GM12878 (cell line): ENCODE results near the gene PTGIS. TPM values are rescaled to one million over a fixed set of nuclear protein-coding genes. Genes with fewer than 3 reads are reported as not detected.

ENCODE experiments used
- ATAC-seq: fragments of 200-7000 bp; cut with Tn5 transposase; 3 replicates; pipeline ENCODE4 v1.9.1; 2020; ENCODE audit warnings: mild to moderate bottlenecking, moderate library complexity
- BruUV-seq: library from RNA; stranded (reverse); fragments of 400-500 nt; replicated peaks from 2 replicates; lab custom pipeline; 2021; lab: Mats Ljungman, UMichigan
- CTCF ChIA-PET: fragments of 300-600 bp; sonication (Branson Sonifier 250); formaldehyde crosslinking; extraction: SDS; loops from one replicate; lab custom pipeline; 2021; ENCODE audit warnings: inconsistent platforms; lab: Yijun Ruan, JAX
- POLR2A ChIA-PET: fragments of 350-600 bp; formaldehyde crosslinking; extraction: SDS; loops from one replicate; lab custom pipeline; 2021; ENCODE audit warnings: inconsistent platforms; lab: Charles Lee
- RAD21 ChIA-PET: fragments of 300-600 bp; sonication (Branson Sonifier 250); formaldehyde crosslinking; loops from one replicate; lab custom pipeline; 2023; ENCODE audit warnings: antibody characterized with exemption; ENCODE audit not compliant: unreplicated experiment; lab: Charles Lee
- SMC1A ChIA-PET: fragments of 300-600 bp; sonication (Branson Sonifier 250); formaldehyde crosslinking; loops from one replicate; lab custom pipeline; 2023; ENCODE audit not compliant: unreplicated experiment, uncharacterized antibody; lab: Charles Lee
- DNase-seq: peaks from one replicate; pipeline ENCODE4 v3.0.0-alpha.2; 2011; ENCODE audit warnings: low read depth, low spot score
- FAIRE-seq: peaks from 3 replicates; lab custom pipeline; 2011; peaks lifted over from hg19 to GRCh38; lab: Jason Lieb, UNC
- H2AFZ ChIP-seq: 2 replicates; pipeline ENCODE4 v1.6.0; 2011; ENCODE audit warnings: low read depth, low read length, control low read depth; ENCODE audit not compliant: control insufficient read depth
- H3K27ac ChIP-seq: 2 replicates; pipeline ENCODE4 v1.5.1; 2011; ENCODE audit warnings: control low read depth; ENCODE audit not compliant: control insufficient read depth, insufficient read depth
- H3K27me3 ChIP-seq, 2 experiments: replicated peaks in 1 of 2; 2 replicates each; pipeline versions ENCODE4 v1.6.0 to v1.6.1; 2011; ENCODE audit warnings: low read length in 1 of 2; ENCODE audit not compliant: control insufficient read depth in 2 of 2, insufficient read depth in 2 of 2
- H3K36me3 ChIP-seq, 2 experiments: 2 replicates each; pipeline ENCODE4 v1.5.1; 2011; ENCODE audit warnings: low read length in 1 of 2; ENCODE audit not compliant: control insufficient read depth in 2 of 2, insufficient read depth in 2 of 2
- H3K4me1 ChIP-seq: 2 replicates; pipeline ENCODE4 v1.6.1; 2011; ENCODE audit warnings: mild to moderate bottlenecking, low read length, moderate library complexity, mixed read lengths; ENCODE audit not compliant: control insufficient read depth, insufficient read depth
- H3K4me2 ChIP-seq: 2 replicates; pipeline ENCODE4 v1.6.0; 2011; ENCODE audit warnings: control low read depth; ENCODE audit not compliant: control insufficient read depth, insufficient read depth
- H3K4me3 ChIP-seq: fragments of 200-600 bp; sonication (generic); 2 replicates; pipeline ENCODE4 v1.5.1; 2016
- H3K79me2 ChIP-seq: 2 replicates; pipeline ENCODE4 v1.6.0; 2011; ENCODE audit warnings: low read length; ENCODE audit not compliant: control insufficient read depth, insufficient read depth
- H3K9ac ChIP-seq: 2 replicates; pipeline ENCODE4 v1.8.0; 2011; ENCODE audit warnings: low read length, control low read depth, mixed read lengths; ENCODE audit not compliant: control insufficient read depth, insufficient read depth
- H3K9me3 ChIP-seq: replicated peaks from 3 replicates; pipeline ENCODE4 v1.5.1; 2011; ENCODE audit warnings: mild to moderate bottlenecking, low read length; ENCODE audit not compliant: control insufficient read depth, insufficient read depth
- H4K20me1 ChIP-seq: 2 replicates; pipeline ENCODE4 v1.6.0; 2011; ENCODE audit not compliant: control insufficient read depth, insufficient read depth
- BMI1 ChIP-seq: fragments of 450-650 bp; IDR thresholded peaks from 2 replicates; pipeline ENCODE4 v1.6.1; 2016; ENCODE audit warnings: mild to moderate bottlenecking, moderate library complexity, borderline replicate concordance
- CBX3 ChIP-seq: fragments of 200-600 bp; sonication (generic); IDR thresholded peaks from 2 replicates; pipeline ENCODE4 v1.6.1; 2016; ENCODE audit warnings: low read depth, borderline replicate concordance
- CEBPB ChIP-seq, 2 experiments: fragments of 150-350 bp in 1 of 2; IDR thresholded peaks; 2 replicates each; pipeline ENCODE4 v1.6.1; 2012 to 2014; ENCODE audit warnings: low read depth in 2 of 2, low read length in 2 of 2, borderline replicate concordance in 1 of 2, inconsistent platforms in 1 of 2
- GATAD2B ChIP-seq: fragments of 450-650 bp; conservative IDR thresholded peaks from 2 replicates; pipeline ENCODE4 v1.6.1; 2017; ENCODE audit warnings: low read depth, mild to moderate bottlenecking, moderate library complexity
- HDAC6 ChIP-seq: fragments of 200-600 bp; sonication (generic); IDR thresholded peaks from one replicate; pipeline ENCODE4 v1.8.0; 2017; ENCODE audit warnings: antibody characterized with exemption; ENCODE audit not compliant: unreplicated experiment
- HSF1 ChIP-seq: fragments of 150-350 bp; IDR thresholded peaks from 2 replicates; pipeline ENCODE4 v1.6.1; 2014; ENCODE audit warnings: mild to moderate bottlenecking, low read depth, low read length
- MTA2 ChIP-seq: fragments of 450-650 bp; IDR thresholded peaks from 2 replicates; pipeline ENCODE4 v1.6.1; 2016; ENCODE audit warnings: low read depth, mild to moderate bottlenecking, moderate library complexity
- PML ChIP-seq: IDR thresholded peaks from 2 replicates; pipeline ENCODE4 v1.6.1; 2012; ENCODE audit warnings: low read length, inconsistent platforms
- RFX5 ChIP-seq: IDR thresholded peaks from 2 replicates; pipeline ENCODE4 v1.6.1; 2011; ENCODE audit warnings: low read depth, low read length, improper control_type of control experiment
- STAT1 ChIP-seq: fragments of 450-650 bp; conservative IDR thresholded peaks from 2 replicates; pipeline ENCODE4 v1.6.1; 2014; ENCODE audit warnings: antibody characterized with exemption, mild to moderate bottlenecking
- SUZ12 ChIP-seq: fragments of 200-600 bp; sonication (generic); IDR thresholded peaks from one replicate; pipeline ENCODE4 v1.6.1; 2018; ENCODE audit warnings: antibody characterized with exemption, mild to moderate bottlenecking; ENCODE audit not compliant: unreplicated experiment
- TAF1 ChIP-seq: IDR thresholded peaks from 2 replicates; pipeline ENCODE4 v1.6.1; 2011; ENCODE audit warnings: mild to moderate bottlenecking, low read depth, low read length, borderline replicate concordance
- ZNF384 ChIP-seq: IDR thresholded peaks from 2 replicates; pipeline ENCODE4 v1.6.1; 2012; ENCODE audit warnings: low read depth, mild to moderate bottlenecking, low read length, improper control_type of control experiment, borderline replicate concordance
- ZNF622 ChIP-seq: fragments of 450-650 bp; IDR thresholded peaks from 2 replicates; pipeline ENCODE4 v1.6.1; 2017; ENCODE audit warnings: mild to moderate bottlenecking, inconsistent platforms
- WGBS: methylation state at CpG from one replicate; pipeline ENCODE4 v1.1.6; 2016; ENCODE audit warnings: low lambda C conversion rate; ENCODE audit not compliant: insufficient replicate concordance, insufficient coverage; ENCODE audit errors: missing lambda C conversion rate; 5-methylcytosine and 5-hydroxymethylcytosine counted together
- in situ Hi-C: fragments of 300-500 bp; cut with MboI; formaldehyde crosslinking; loops from 9 replicates; pipeline ENCODE4 v1.14.3; 2018; ENCODE audit warnings: mixed read lengths
- intact Hi-C: fragments of 100-400 bp; cut with micrococcal nuclease; formaldehyde crosslinking; loops from one replicate; pipeline ENCODE4 v1.14.2; 2022; ENCODE audit not compliant: unreplicated experiment
- polyA plus RNA-seq, 11 experiments: library from polyadenylated mRNA; depleted of rRNA in 4 of 11; unstranded in 6 of 11; stranded (reverse) in 5 of 11; fragments of >200 nt; fragmentation: Nextera tagmentation in 4 of 11; fragmentation: Illumina TruSeq in 1 of 11; extraction: Ambion mirVana in 4 of 11; extraction: Trizol in 1 of 11; gene quantifications; 1 replicate in 1 of 11; 2 replicates in 10 of 11; pipeline versions ENCODE4 v1.2.1 to v1.2.3, GENCODE V29; 2011 to 2016; ENCODE audit warnings: inconsistent platforms in 2 of 11, missing spikeins in 2 of 11, low read depth in 1 of 11
- total RNA-seq, 4 experiments: library from RNA; depleted of rRNA in 3 of 4; stranded (reverse); fragments of >200 nt in 3 of 4; fragmentation: Illumina TruSeq in 1 of 4; extraction: Trizol in 1 of 4; gene quantifications; 2 replicates each; pipeline versions ENCODE4 v1.2.1 to v1.2.3, GENCODE V29; 2013 to 2021

Gene PTGIS
- total and polyA plus RNA-seq, 10 of the 15 experiments (the other 5 are each of a cell fraction or from before 2014, with no cell fraction given): 0.10 TPM; not detected in 9

GRCh38 chr20:49521356-49521755 lies 46.6 kb downstream of the PTGIS start:
- FAIRE-seq (no peak), ATAC-seq (no peak), DNase-seq (no peak)
- H3K27me3 ChIP-seq: peaks cover 0 to 5% of the 10 kb centered on the region in 2 experiments; a peak in 2 of 4 replicates
- ChIA-PET POLR2A (interaction anchor here (0.5 kb wide), 1 partner anchor 283 kb away, joined by 4 read pairs; no protein-coding TSS in a partner anchor), SMC1A (no interaction called here), RAD21 (no interaction called here), CTCF (interaction anchor here (1.1 kb wide), 2 partner anchors 13 to 136 kb away, joined by 4 read pairs; no protein-coding TSS in a partner anchor)
- H3K79me2 ChIP-seq: no peaks in the 10 kb centered on the region
- H3K4me1 ChIP-seq: no peaks in the 10 kb centered on the region
- TF ChIP-seq CBX3 (no peak), CEBPB (IDR thresholded peaks at IDR 0.05; ENCODE audit: borderline replicate concordance in 1 of 2, low read depth in 2 of 2, low read length in 2 of 2) (no peak), HSF1 (no peak), RFX5 (no peak), BMI1 (no peak), GATAD2B (no peak), HDAC6 (no peak), ZNF384 (no peak), MTA2 (no peak), STAT1 (no peak), PML (no peak), SUZ12 (no peak), TAF1 (no peak), ZNF622 (no peak)
- no peak overlapping the region for H3K27ac ChIP-seq
- no peaks in the 10 kb centered on the region for H3K36me3 ChIP-seq
- intact Hi-C loops: no loop called here
- BruUV-seq: no TSS peak
- H3K9me3 ChIP-seq: no peaks in the 10 kb centered on the region; the same call in 1 of the 3 replicates
- no peaks in the 10 kb centered on the region for H4K20me1 ChIP-seq
- no peak overlapping the region for H3K9ac ChIP-seq
- H2AFZ ChIP-seq: no peak overlapping the region
- 36% methylated on average over 4 of the region's 4 CpGs for WGBS
- no peak overlapping the region for H3K4me2 ChIP-seq
- in situ Hi-C loops: loop anchor here (25.0 kb wide), 1 partner anchor 184 kb away; no protein-coding TSS in a partner anchor
- H3K4me3 ChIP-seq: no peak overlapping the region
